GM21423 (cell line): Measurements from ENCODE around the gene MAEA.
A peak's percentile ranks its signal among the peaks of the same experiment; 100 is the strongest.
"Not testable (repeated sequence)": the region's sequence is repeated elsewhere in the genome, so short reads cannot be mapped to it uniquely, and the experiment has no call there.

Source experiments
- ATAC-seq: cut with Tn5 transposase; IDR thresholded peaks from one replicate; pipeline ENCODE4 v1.9.1; 2021; ENCODE audit warnings: mild to moderate bottlenecking, moderate library complexity; ENCODE audit not compliant: unreplicated experiment

The MAEA gene

GRCh38 chr4:1333256-1333655, 43.6 kb downstream of the MAEA start:
- no peak for ATAC-seq

- not testable (repeated sequence) for ATAC-seq
Measured at GRCh38 chr4:1333851-1334578, 44.3 kb downstream of the MAEA start.

- ATAC-seq = no peak
Measured at GRCh38 chr4:1334579-1334895, 44.8 kb downstream of the MAEA start.

- ATAC-seq = not testable (repeated sequence)
Measured at GRCh38 chr4:1335193-1335883, 45.6 kb downstream of the MAEA start.

GRCh38 chr4:1336088-1336491, 46.4 kb downstream of the MAEA start:
- no peak for ATAC-seq

- ATAC-seq = no peak
Measured at GRCh38 chr4:1337376-1337831, 47.7 kb downstream of the MAEA start.

- ATAC-seq = no peak
Measured at GRCh38 chr4:1337951-1338751, 48.5 kb downstream of the MAEA start.

- no peak for ATAC-seq
Measured at GRCh38 chr4:1338752-1339414, 49.2 kb downstream of the MAEA start.

GRCh38 chr4:1339489-1339888, 49.8 kb downstream of the MAEA start:
- no peak for ATAC-seq

GRCh38 chr4:1340181-1340747, 50.6 kb downstream of the MAEA start:
- no peak for ATAC-seq

- ATAC-seq = no peak
Measured at GRCh38 chr4:1340861-1341260, 51.2 kb downstream of the MAEA start.

GRCh38 chr4:1342003-1342402, 52.3 kb downstream of the MAEA start:
- ATAC-seq = no peak

- ATAC-seq = no peak
Measured at GRCh38 chr4:1344696-1345095, 55.0 kb downstream of the MAEA start.

- ATAC-seq = peak; percentile 6
Measured at GRCh38 chr4:1345903-1346780, 56.5 kb downstream of the MAEA start.

- ATAC-seq = peak; percentile 88
Measured at GRCh38 chr4:1346781-1347409, 57.2 kb downstream of the MAEA start, which contains the start of gene UVSSA. Gene UVSSA (plus strand): TSS chr4:1347208. CDS start chr4:1348092, 884 bp downstream.

- peak; percentile 25 for ATAC-seq
Measured at GRCh38 chr4:1347410-1347864, 57.7 kb downstream of the MAEA start.

- ATAC-seq = no peak
Measured at GRCh38 chr4:1348014-1348513, 58.4 kb downstream of the MAEA start.

GRCh38 chr4:1348746-1349145, 59.1 kb downstream of the MAEA start:
- ATAC-seq = no peak
